GM23248 (cell line): ENCODE measurements around the gene ARMS2.

Experiments used
- EZH2 ChIP-seq: fragments of 200-600 bp; sonication (generic); IDR thresholded peaks from 2 replicates; pipeline ENCODE4 v1.6.1; 2018; ENCODE audit warnings: antibody characterized with exemption, mild to moderate bottlenecking; ENCODE audit not compliant: insufficient read depth, poor library complexity, severe bottlenecking
- EZH2phosphoT487 ChIP-seq: fragments of 200-600 bp; sonication (generic); IDR thresholded peaks from 2 replicates; pipeline ENCODE4 v1.6.1; 2018; ENCODE audit warnings: antibody characterized with exemption, moderate library complexity, mild to moderate bottlenecking, low read depth; ENCODE audit not compliant: insufficient read depth

- no peak for TF ChIP-seq EZH2
- no peak for TF ChIP-seq EZH2phosphoT487
Measured at GRCh38 chr10:122471531-122472177, 17.2 kb downstream of the ARMS2 start.
